ENCODE measurements around the gene PGGT1B.

The PGGT1B gene

GRCh38 chr5:115179394-115180164 lies 83.1 kb downstream of the PGGT1B start:
- no peak for DNase-seq

GRCh38 chr5:115179030-115179393 lies 83.7 kb downstream of the PGGT1B start:
- no peak for DNase-seq

- no peak for DNase-seq
These were observed 91.7 kb downstream of the PGGT1B start for GRCh38 chr5:115170929-115171510.

- peak in 1 of 5 donors; percentile 23 for DNase-seq
These were observed 92.3 kb downstream of the PGGT1B start for GRCh38 chr5:115170134-115170928.

- DNase-seq: peak; percentile 67 to 91 (median 74)
These were observed 93.1 kb downstream of the PGGT1B start, which contains the start of gene TRIM36 for GRCh38 chr5:115169487-115170133. TRIM36 (minus strand) TSS chr5:115169908; CDS start chr5:115169634, 274 bp downstream.

- DNase-seq: no peak
These were observed 93.7 kb downstream of the PGGT1B start for GRCh38 chr5:115168829-115169486.

- DNase-seq: no peak
These were observed 95.8 kb downstream of the PGGT1B start for GRCh38 chr5:115166744-115167393.

- no peak for DNase-seq
These were observed 96.9 kb downstream of the PGGT1B start for GRCh38 chr5:115165790-115166189.

GRCh38 chr5:115160975-115161475 lies 101.7 kb downstream of the PGGT1B start:
- no peak for DNase-seq

All from T-helper 1 cell (primary cell).